Activated T-cell treated with anti-CD3 and anti-CD28 coated beads for 1 hour (primary cell): ENCODE measurements around the gene OR52B2.

ENCODE experiments used
- DNase-seq: peaks from one replicate; pipeline ENCODE4 v3.0.0-alpha.2; 2020; ENCODE audit warnings: low read depth

Gene OR52B2

DNA sequence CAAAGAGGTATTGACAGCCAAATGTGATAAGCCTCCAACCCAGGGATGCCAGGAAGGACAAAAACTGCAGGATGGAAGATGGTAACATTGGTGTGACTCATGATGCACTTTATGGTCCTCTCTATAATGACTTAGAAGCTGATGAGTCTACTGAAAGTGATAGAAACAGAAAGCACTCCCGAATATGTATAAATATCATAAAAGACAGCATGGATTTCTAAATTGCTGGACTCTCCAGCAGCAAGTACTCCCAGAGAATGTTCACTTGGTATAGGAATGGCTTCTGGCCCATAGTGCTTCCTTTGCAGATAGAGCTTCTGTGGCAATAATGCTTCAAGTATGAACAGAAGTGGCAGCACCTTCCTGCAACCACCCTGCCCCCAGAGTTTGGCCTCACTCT, at the start of gene OR52B2:
Gene OR52B2, minus strand, starts transcription at position 101 of the 400 bp plus-strand sequence. Its CDS starts 0 bp downstream, at position 101.
- DNase-seq, result no peak

DNA sequence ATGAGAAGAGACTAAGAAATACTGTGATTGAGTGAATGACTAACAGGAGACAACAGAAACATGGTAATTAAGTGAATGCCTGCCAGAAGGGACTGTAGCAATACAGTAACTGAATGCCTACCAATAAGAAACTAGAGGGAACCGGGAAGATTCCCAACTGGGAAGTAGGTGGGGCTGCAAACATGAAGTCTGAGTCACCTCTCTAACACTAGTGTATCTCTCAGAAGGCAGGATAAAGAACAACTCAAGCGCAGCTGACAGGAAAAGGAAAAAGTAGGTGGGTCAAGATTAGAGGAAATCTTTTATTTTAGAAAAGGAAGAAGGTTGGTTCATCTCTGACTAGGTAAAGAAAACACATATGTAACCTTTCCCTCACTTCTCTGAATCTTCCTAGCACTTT, 49.2 kb upstream of the OR52B2 start:
- DNase-seq, result no peak

DNA sequence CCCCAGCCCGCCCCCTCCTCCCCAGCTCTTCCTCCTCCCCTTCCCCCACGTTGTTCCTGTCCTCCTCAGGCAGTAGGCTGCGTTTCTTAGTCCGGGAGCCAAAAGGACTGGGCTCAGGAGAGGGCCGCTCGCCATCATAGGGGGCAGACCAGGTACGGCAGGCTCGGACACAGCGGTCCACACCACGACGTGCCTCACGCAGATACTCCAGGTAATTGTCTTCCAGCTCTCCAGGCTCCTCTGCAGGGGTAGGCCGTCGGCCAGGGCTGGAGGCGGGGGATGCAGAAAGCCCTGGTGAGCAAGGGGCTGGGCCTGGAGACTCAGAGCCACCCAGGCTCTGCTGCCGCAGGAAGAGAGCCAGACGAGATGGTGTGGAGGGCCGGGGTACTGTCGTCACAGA, 47.6 kb upstream of the OR52B2 start:
- no peak for DNase-seq

DNA sequence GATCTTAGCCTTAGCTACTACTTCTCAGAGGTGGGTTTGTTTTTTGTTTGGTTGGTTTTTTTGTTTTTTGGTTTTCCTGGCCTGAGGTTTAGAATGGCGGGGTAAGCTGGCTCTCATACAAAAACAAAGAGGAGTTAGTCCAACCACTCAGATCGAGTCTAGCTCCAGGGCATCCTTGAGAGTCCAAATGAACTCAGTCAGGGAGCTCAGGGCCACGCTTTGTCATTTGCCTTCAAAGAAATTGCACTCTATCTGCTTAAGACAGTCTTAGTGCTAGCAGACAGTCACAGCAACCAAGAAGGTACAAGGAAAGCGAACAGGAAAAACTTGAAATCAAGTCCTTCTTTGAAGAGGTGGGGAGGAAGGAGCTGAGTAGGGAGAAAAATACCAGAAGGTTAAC, 46.4 kb upstream of the OR52B2 start:
- DNase-seq, result no peak

DNA sequence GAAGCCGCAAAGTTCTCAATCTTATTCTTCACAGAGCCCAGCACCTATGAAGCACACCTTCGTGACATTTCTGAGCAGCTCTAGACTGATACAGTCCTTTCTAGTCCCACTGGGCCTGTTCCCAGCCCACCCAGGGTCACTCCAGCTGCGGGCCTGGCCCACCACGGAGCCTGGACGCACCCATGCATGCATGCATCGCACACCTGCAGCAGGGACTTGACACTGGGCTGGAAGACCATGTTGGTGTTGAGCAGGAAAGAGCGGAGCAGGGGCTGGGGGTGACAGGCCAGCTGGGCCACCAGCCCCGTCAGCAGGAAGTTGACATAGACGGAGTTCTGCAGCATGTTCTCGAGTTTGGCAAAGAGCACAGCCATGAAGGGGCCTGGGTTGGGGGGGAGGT, 44.4 kb upstream of the OR52B2 start:
- no peak for DNase-seq

DNA sequence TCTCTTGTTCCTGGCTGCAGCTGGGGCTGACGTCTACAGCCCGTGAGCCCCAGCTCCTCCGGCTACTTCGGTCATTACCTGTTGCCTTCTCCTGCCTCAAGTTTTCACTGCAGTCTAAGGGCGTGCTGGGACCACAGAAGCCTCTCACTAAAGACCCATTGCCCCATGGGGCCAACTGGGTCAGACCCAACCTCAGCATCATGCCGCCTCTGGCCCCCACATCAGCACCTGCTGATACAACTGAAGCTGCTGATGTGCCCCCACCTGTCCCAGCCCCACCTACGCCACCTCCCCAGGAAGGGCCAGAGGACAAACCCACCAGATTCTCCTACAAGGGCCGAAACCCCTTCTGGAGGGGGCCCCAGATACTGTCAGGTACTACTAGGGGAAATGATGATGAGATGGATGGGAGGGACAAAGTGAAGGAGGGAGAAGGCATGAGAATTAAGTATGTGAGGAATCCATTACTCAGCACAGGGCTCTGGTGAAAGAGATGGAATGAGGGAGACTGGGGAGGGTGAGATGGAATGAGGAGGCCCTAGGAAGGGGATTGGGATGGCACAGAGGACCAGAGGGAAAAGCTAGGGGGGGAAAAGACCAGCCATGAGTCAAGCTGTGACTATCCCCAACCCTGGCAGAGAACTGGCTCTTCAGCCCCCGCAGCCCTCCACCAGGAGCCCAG, 40.3 kb upstream of the OR52B2 start:
- no peak for DNase-seq

DNA sequence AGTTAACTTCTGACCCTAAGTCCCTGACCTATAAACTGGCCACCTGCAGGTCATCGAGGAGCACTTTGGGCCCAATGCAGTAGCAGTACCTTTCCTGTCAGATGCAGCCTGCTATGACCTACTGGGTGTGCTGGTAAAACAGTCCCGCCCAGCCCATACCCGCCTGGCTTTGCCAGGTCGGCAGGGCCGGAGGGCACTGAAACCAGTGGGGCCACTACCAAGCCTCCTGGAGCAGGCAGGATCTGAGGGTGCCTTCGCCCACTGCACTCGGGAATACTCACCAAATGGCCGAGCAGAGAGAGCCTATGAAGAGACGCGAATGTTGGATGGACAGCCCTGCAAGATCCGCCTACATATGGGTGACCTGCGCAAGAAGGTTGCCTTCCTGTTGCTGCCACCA, 39.7 kb upstream of the OR52B2 start:
- DNase-seq, result no peak

DNA sequence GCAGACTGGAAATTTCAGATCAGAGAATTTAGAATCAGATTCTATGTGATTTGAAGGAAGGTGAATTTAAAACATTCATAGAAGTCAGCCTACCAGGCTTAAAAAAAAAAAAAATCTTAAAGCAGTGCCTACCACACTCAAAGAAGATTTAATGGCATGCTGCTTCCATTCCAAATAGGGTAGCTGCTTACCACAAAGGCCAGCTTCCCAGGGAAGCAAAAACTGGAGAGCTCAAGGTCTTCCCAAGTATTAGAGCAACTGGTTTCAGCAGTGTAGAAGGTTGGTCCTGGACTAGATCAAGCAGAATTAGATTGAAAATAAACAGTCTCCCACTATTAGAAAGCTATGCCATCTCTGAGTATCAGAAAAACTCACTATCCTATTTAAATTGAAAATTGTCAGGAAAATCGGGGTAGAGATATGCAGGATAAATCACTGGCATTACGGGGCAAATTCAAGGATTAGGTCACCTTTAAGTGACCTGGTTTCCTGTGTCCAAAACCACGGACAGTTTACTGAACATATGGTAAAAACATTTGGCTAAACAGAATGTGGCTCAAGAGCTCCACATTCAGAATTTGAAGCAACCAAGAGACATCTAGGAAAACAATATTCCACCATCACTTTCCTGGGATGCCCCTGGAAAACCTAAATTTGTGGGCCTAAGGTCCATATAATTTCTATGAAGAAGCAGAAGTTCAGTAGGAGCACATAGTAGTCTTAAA, 36.5 kb upstream of the OR52B2 start:
- no peak for DNase-seq

DNA sequence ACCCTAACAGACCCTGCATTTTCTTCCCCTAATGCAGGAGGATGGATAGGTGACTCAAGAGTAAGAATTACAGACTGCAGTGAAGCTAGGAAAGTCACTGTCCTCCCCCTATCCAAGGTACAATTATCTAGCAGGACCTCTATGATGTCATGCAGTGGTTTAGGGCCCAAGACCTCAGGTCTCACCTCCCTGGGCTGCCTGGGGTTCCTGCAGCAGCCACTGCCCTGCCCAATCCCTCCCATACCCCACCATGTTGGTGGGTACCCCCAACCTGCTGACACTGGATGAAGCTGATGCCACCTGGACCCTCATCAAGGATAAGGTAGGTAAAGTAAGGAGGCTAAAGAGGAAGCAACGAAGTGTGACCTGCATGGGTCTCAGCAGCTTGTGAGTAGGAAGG, 35.2 kb upstream of the OR52B2 start, which contains the start of gene C11orf42:
Gene C11orf42, plus strand, starts transcription at position 192 of the 400 bp plus-strand sequence. Its CDS starts 59 bp downstream, at position 251.
- DNase-seq, result no peak

DNA sequence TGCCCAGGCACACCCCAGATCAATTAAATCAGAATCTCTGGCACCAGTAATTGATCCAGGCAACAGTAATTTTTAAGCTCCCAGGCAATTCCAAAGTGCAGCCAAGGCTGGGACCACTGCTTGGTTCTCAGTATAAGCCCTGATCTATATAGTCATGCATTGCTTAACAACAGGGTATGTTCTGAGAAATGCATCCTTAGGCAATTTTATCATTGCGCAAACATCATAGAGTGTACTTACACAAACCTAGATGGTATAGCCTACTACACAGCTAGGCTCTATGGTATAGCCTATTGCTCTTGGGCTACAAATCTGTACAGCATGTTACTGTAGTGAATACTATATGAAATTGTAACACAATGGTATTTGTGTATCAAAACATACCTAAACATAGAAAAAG, 34.6 kb upstream of the OR52B2 start:
- no peak for DNase-seq

DNA sequence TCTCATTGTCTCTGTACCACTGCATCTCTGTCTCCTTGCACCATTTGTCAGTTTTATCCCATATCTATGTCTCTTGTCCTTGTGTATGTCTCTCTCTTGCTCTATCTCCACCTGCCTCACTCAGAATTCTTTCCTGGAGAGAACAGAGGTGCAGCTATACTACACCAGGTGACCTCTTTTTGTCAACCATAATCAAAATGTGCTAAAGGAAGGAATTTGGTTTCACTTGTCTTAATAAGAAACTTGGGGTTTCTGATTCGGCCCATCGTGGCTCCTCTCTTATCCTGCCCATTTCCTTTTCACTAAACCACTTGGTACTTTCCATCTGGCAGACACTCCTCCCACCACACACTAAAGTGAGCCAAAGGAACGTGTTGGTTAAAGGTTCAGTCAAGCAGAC, 33.2 kb upstream of the OR52B2 start:
- DNase-seq, result no peak

DNA sequence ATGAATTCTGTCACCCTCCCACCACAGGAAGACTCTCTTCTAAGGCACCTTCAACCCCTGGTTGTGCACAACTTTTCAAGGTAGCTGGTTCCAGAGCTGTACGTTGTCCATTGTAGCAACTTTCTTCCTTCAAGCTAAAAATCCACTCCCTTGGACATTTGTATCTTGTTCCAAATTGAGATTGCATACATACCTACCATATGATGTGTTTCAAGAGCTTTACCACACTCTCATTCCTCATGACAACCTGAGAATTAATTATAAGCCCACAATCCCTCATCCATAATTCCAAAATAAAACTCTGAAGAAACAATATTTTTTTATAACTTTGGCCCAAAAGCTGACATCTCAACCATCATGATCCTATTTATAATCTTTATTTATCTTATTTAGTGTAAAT, 31.9 kb upstream of the OR52B2 start:
- DNase-seq, result no peak

DNA sequence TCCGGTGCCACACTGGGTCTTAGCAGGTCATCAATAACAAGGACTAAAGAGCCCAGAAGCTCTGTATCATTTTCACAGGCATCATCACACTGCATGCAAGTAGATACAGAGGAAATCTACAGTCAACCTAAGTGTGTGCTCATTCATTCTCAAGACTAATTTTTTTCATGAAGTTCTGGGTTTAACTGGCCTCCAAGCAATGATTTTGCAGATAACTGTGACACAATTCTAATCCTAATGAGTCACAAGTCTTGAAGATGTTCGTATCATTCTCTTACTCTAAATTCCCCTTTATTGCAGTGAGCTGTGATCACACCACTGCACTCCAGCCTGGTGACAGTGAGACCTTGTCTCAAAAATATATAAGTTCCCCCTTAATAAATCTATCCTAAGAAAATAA, 31.4 kb upstream of the OR52B2 start:
- no peak for DNase-seq

DNA sequence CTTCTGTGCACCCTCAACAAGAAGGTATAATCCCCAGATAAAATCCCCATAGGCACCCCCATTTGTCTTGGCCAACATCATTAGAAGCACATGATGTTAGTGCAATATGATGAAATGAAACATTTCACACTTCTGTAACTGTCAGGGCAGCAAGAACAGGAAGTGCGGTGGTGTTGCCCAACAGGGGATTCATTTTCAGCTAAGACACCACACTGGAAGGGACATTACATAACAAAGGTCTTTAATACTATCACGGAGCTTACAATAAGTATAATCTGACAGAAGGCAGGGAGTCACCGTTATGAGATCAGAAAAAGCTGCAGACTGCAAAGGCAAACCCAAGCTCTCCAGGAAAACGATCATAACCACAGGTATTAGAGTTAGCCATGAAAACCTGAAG, 30.8 kb upstream of the OR52B2 start:
- no peak for DNase-seq

DNA sequence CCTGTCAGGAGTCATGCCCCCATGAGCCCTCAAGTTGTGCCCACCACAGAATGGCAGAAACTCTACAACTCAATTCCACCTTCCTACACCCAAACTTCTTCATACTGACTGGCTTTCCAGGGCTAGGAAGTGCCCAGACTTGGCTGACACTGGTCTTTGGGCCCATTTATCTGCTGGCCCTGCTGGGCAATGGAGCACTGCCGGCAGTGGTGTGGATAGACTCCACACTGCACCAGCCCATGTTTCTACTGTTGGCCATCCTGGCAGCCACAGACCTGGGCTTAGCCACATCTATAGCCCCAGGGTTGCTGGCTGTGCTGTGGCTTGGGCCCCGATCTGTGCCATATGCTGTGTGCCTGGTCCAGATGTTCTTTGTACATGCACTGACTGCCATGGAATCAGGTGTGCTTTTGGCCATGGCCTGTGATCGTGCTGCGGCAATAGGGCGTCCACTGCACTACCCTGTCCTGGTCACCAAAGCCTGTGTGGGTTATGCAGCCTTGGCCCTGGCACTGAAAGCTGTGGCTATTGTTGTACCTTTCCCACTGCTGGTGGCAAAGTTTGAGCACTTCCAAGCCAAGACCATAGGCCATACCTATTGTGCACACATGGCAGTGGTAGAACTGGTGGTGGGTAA, 29.2 kb upstream of the OR52B2 start, which contains the start of gene OR52W1:
Gene OR52W1, plus strand, starts transcription at position 51 of the 637 bp plus-strand sequence. Its CDS starts 0 bp downstream, at position 51.
- DNase-seq, result no peak

DNA sequence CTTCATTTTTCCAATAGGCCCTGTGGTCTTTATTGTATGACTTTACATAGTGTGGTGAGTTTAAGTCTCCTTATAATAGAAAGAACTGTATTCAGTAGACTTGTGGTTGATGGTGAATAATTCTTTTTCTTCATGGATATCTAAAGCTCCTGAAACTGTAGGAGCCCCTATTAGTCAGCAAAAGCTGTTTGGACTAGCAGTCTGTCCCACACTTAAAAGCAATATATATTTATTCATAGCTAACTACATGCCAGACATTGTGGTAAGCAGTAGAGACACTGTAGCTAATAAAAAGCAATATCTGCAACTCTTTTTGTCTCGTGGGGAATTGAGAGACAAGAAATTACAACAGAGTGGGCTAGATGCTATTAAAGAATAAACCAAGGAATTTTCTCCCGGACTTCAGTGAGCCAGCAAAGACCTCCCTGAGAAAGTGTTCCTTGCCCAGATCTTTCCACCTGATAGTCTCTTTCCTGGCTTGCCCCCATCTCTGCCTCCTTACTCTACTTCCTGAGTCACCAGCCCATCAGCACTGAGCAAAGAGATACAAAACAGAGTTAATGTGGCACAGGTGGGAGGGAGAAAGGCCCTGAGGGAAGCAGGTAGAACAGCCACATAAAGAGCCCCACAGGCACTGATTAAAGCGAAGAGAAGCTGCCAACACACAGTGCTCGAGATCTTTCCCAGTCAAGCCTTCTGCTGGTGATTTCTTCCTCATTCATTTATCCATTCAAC, 27.5 kb upstream of the OR52B2 start:
- DNase-seq, result no peak

DNA sequence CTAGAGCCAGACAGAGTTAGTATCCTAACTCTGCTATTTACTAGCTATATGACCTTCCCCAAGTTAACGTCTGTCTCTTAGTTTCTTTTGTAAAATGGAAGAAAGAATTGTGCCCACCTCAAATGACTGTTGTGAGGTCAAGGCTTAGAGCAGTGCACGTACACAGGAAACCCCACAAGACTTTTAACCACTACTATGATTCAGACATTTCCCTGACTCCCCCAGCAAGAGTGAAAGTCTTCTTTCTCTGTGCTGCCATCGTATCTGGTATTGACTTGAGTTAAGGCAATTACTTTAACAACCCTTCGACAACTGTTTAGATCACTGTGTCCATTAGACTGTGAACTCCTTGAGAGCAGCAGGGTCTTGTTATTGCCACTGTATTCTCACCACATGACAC, 26.3 kb upstream of the OR52B2 start:
- DNase-seq, result no peak

DNA sequence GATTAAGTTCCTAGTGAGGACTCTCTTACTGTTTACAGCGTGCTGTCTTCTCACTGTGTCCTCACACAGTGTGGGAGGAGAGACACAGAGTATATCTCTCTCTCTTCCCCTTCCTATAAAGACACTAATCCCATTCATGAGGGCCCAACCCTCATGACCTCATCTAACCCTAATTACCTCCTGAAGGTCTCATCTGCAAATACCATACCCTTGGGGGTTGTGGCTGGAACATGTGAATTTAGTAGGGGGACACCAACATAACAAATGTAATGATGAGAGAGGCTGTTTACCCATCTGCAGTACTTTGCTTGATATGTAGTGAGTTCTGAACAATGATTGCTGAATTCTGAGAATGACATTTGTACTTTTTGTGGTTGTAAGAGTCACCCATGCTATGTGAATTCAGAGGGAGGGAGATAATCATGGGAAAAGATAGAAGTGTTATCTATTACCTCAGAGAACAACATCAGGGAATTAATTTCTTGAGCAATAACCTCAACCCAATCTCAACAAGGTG, 24.0 kb upstream of the OR52B2 start:
- no peak for DNase-seq

DNA sequence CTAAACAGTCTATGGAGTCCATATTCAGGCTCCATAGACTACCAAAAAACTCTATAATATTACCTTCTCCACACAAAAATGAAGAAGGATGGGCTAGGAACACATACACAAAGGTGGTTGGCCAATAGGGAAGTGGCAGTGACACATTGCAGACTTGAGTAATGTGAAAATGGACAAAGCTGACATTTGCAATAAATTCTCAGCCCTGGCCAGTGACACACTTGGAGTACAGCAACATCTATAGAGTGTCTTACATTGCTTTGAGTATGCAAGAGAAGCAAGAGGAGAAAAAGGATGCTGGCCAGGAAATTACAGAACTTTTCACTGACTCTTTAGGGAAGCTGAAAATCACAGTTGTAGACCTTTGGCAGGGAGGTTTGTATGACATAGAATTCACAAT, 21.6 kb upstream of the OR52B2 start:
- no peak for DNase-seq

DNA sequence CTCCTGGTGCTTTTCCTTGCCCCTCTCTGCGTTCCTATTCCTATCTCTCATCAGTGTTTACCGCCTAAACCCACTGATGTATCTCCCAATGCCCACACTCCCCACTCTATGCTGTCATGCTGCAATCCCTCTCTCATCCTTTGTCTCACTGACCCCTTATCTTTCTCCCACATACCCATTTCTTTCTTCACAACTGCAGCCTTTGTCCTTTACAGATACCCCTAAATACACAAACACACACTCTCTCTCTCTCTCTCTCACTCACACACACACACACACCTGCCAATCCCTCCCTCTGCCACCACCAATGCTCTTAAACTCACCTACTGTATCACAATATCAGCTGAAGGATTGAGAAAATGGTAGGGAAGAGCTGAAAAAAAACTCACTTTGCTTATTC, 5.3 kb upstream of the OR52B2 start:
- no peak for DNase-seq

DNA sequence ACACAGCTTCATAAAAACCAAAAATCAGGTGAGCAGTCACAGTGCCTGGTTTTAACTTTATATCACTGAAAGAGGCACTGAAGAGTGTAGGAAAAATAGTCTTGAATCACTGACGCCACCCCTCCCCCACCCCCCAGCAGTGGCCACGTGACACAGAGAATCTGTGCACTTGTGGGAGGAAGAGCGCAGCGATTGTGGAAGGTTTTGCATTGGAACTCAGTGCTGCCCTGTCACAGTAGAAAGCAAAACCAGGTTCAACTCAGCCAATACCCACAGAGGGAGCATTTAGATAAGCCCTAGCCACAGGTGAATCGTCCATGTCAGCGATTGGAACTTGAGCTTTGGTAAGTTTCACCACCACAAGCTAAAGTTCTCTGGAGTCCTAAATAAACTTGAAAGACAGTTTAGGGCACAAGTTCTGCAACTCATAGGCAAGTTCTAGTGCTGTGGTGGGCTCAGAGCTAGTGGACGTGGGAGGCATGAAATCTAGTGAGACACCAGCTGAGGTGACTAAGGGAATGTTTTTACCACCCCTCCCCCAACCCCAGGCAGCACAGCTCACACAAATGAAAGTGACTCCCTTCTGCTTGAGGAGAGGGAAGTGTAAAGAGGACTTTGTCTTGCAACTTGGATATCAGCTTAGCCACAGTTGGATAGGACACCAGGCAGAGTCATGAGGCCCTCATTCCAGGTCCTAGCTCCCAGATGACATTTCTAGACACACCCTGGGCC, 13.3 kb downstream of the OR52B2 start:
- no peak for DNase-seq

DNA sequence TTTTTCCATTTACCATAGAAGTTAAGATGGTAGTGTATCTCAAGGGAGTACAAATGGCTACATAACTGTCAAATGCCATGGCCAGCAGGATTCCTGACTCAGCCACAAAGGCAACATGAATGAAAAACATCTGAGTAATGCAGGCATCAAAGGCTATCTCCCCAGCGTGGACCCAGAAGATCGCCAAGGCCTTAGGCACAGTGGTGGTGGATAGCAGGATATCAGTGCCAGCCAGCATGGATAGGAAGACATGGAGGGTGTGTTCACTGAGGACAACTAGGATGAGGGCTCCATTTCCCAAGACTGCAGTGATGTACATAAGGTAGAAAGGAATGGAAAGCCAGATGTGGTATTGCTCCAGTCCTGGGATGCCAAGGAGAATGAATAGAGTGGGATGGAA, 18.0 kb downstream of the OR52B2 start:
- no peak for DNase-seq
